Skeletal muscle tissue (tissue), 4 donors: ENCODE data around the gene VPS26B. TPM values are rescaled to one million over a fixed set of nuclear protein-coding genes. Genes with fewer than 3 reads are reported as not detected.
"Not testable (repeated sequence)": the region's sequence is repeated elsewhere in the genome, so short reads cannot be mapped to it uniquely, and the experiment has no call there.

Source experiments
- H3K27ac ChIP-seq: one replicate; pipeline ENCODE4 v1.7.0; 2013; ENCODE audit warnings: mild to moderate bottlenecking, low read depth, low read length, inconsistent platforms
- H3K27me3 ChIP-seq, 3 donors: one replicate each; pipeline ENCODE4 v1.7.0; 2013; ENCODE audit warnings: low read length in 3 of 3; ENCODE audit not compliant: control insufficient read depth in 3 of 3, insufficient read depth in 3 of 3
- H3K36me3 ChIP-seq, 3 donors: one replicate each; pipeline ENCODE4 v1.7.0; 2013; ENCODE audit warnings: low read length in 3 of 3; ENCODE audit not compliant: control insufficient read depth in 3 of 3, insufficient read depth in 3 of 3
- H3K4me1 ChIP-seq, 3 donors: one replicate each; pipeline ENCODE4 v1.7.0; 2013; ENCODE audit warnings: low read length in 3 of 3, mild to moderate bottlenecking in 3 of 3; ENCODE audit not compliant: control insufficient read depth in 3 of 3, insufficient read depth in 3 of 3
- H3K4me3 ChIP-seq, 3 donors: one replicate each; pipeline ENCODE4 v1.7.0; 2013; ENCODE audit warnings: low read length in 3 of 3
- H3K9ac ChIP-seq, 3 donors: one replicate each; pipeline ENCODE4 v1.7.0; 2013; ENCODE audit warnings: low read length in 3 of 3, mild to moderate bottlenecking in 3 of 3, moderate library complexity in 2 of 3, low read depth in 1 of 3
- H3K9me3 ChIP-seq, 3 donors: one replicate each; pipeline ENCODE4 v1.7.0; 2013; ENCODE audit warnings: low read length in 3 of 3; ENCODE audit not compliant: control insufficient read depth in 3 of 3
- total RNA-seq: library from RNA; depleted of rRNA; stranded (reverse); fragments of >200 nt; gene quantifications from one replicate; pipeline ENCODE4 v1.2.3, GENCODE V29; 2014
- donor health status: Osteomylitis.

The VPS26B gene
- total RNA-seq, 1 donor from 2014 or later: 19.8 TPM

GRCh38 chr11:134254433-134255183 lies 30.1 kb downstream of the VPS26B start:
- Histone ChIP-seq H3K4me1 (peaks cover 14 to 20% (median 18%) of the 10 kb centered on the region in 3 donors), H3K27me3 (no peaks in the 10 kb centered on the region), H3K4me3 (peak overlapping the region; percentile 55 to 79 (median 72)), H3K9me3 (no peaks in the 10 kb centered on the region), H3K9ac (peak overlapping the region; percentile 47 to 66 (median 58)), H3K27ac (no peak overlapping the region), H3K36me3 (peaks cover 23 to 37% (median 35%) of the 10 kb centered on the region in 3 donors)

GRCh38 chr11:134255184-134255561 lies 30.7 kb downstream of the VPS26B start:
- H3K9me3 ChIP-seq, H3K4me3 ChIP-seq, H3K9ac ChIP-seq, H3K27me3 ChIP-seq, H3K27ac ChIP-seq: not testable (repeated sequence)
- Histone ChIP-seq H3K4me1 (peaks cover 14 to 20% (median 18%) of the 10 kb centered on the region in 3 donors), H3K36me3 (peaks cover 22 to 37% (median 35%) of the 10 kb centered on the region in 3 donors)

GRCh38 chr11:134257101-134257500 lies 32.6 kb downstream of the VPS26B start:
- Histone ChIP-seq H3K9me3 (no peaks in the 10 kb centered on the region), H3K9ac (no peak overlapping the region), H3K27me3 (no peaks in the 10 kb centered on the region), H3K4me1 (peaks cover 12 to 16% (median 13%) of the 10 kb centered on the region in 3 donors), H3K36me3 (peaks cover 34 to 45% (median 44%) of the 10 kb centered on the region in 3 donors), H3K27ac (no peak overlapping the region), H3K4me3 (no peak overlapping the region)

- Histone ChIP-seq H3K36me3 (peaks cover 46 to 60% (median 59%) of the 10 kb centered on the region in 3 donors), H3K4me3 (no peak overlapping the region), H3K9me3 (no peaks in the 10 kb centered on the region), H3K9ac (no peak overlapping the region), H3K27me3 (no peaks in the 10 kb centered on the region), H3K27ac (no peak overlapping the region), H3K4me1 (peaks cover 5 to 12% (median 7%) of the 10 kb centered on the region in 3 donors)
These were observed 34.1 kb downstream of the VPS26B start for GRCh38 chr11:134258577-134258976.

- Histone ChIP-seq H3K9me3 (no peaks in the 10 kb centered on the region), H3K9ac (no peak overlapping the region), H3K27ac (no peak overlapping the region), H3K36me3 (peaks cover 53 to 68% (median 65%) of the 10 kb centered on the region in 3 donors), H3K4me3 (no peak overlapping the region), H3K27me3 (no peaks in the 10 kb centered on the region), H3K4me1 (peaks cover 0 to 2% (median 0%) of the 10 kb centered on the region in 3 donors)
These were observed 36.0 kb downstream of the VPS26B start for GRCh38 chr11:134260503-134260902.

GRCh38 chr11:134260983-134261382 lies 36.5 kb downstream of the VPS26B start:
- Histone ChIP-seq H3K36me3 (peaks cover 53 to 68% (median 65%) of the 10 kb centered on the region in 3 donors), H3K4me3 (no peak overlapping the region), H3K4me1 (peaks cover 0 to 2% (median 0%) of the 10 kb centered on the region in 3 donors)

GRCh38 chr11:134261626-134262488 lies 37.4 kb downstream of the VPS26B start:
- no peak overlapping the region for H3K27ac ChIP-seq
- H3K4me1 ChIP-seq: peaks cover 0 to 2% (median 0%) of the 10 kb centered on the region in 3 donors
- H3K4me3 ChIP-seq: no peak overlapping the region
- no peaks in the 10 kb centered on the region for H3K27me3 ChIP-seq
- peaks cover 53 to 67% (median 62%) of the 10 kb centered on the region in 3 donors for H3K36me3 ChIP-seq
- no peaks in the 10 kb centered on the region for H3K9me3 ChIP-seq
- H3K9ac ChIP-seq: no peak overlapping the region

More at GRCh38 chr11:134260983-134261382, 36.5 kb downstream of the VPS26B start:
- Histone ChIP-seq H3K27ac (no peak overlapping the region), H3K27me3 (no peaks in the 10 kb centered on the region), H3K9ac (no peak overlapping the region), H3K9me3 (no peaks in the 10 kb centered on the region)

GRCh38 chr11:134264966-134265764 lies 40.7 kb downstream of the VPS26B start:
- peaks cover 32 to 42% (median 40%) of the 10 kb centered on the region in 3 donors for H3K36me3 ChIP-seq
- H3K4me1 ChIP-seq: peaks cover 0 to 2% (median 0%) of the 10 kb centered on the region in 3 donors
- H3K9ac ChIP-seq: no peak overlapping the region
- H3K9me3 ChIP-seq: no peaks in the 10 kb centered on the region
- H3K27me3 ChIP-seq: peaks cover 2 to 7% (median 5%) of the 10 kb centered on the region in 3 donors
- H3K4me3 ChIP-seq: no peak overlapping the region
- H3K27ac ChIP-seq: no peak overlapping the region

GRCh38 chr11:134266440-134266839 lies 42.0 kb downstream of the VPS26B start:
- peaks cover 11 to 14% (median 13%) of the 10 kb centered on the region in 3 donors for H3K27me3 ChIP-seq
- no peaks in the 10 kb centered on the region for H3K4me1 ChIP-seq
- no peak overlapping the region for H3K27ac ChIP-seq
- no peak overlapping the region for H3K4me3 ChIP-seq
- H3K36me3 ChIP-seq: peaks cover 25 to 29% (median 27%) of the 10 kb centered on the region in 3 donors
- no peak overlapping the region for H3K9ac ChIP-seq
- H3K9me3 ChIP-seq: no peaks in the 10 kb centered on the region
